GM11168 (cell line): Measurements from ENCODE around the gene MTG1.
"Not testable (repeated sequence)": the region's sequence is repeated elsewhere in the genome, so short reads cannot be mapped to it uniquely, and the experiment has no call there.

ENCODE experiments used
- in situ Hi-C: fragments of 300-500 bp; cut with MboI; formaldehyde crosslinking; loops from one replicate; pipeline ENCODE4 v1.12.0; 2022; ENCODE audit warnings: low sequenced_read_pairs; ENCODE audit not compliant: unreplicated experiment

MTG1 gene

DNA sequence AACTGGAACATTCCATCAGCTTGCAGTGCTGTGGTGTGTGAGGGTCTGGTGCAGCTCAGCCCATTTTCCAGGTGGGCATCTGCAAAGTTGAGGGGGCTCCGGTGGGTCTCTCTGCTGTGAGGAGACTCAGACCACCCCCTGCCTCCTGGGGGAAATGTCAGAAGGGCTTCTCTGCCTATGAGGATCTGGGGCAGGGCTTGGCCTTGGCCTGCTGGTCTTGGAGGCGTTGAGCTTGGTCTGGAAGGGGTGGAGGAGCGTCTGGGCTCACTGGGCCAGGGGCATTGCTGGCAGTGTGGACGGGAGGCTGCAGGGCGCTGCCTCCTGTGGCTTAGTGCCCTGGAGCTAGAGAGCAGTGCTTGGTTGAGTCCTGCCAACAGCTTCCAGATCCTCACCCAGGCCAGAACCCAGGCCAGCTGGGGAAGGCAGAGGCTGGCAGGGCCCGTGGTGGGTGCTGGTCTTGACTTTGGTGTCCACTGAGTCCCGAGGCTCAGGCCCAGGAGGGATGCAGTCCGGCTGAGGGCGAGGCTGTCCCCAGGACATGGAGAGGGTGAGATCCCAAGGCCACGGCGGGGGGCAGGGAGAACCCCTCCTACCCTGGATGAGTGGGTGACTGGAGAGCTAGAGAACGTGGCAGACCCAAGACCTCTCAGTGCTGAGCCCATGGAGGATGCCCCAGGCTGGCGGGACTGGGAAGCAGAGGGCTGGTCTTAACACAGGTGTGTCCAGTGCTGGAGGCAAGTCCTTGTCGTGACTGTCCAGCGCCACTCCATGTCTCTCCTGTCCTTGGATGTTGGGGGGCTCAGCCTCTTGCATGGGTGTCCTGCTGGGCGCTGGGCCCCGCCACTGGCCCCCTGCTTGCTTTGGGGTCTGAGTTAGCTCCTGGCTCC lies 27.6 kb downstream of the MTG1 start:
- in situ Hi-C loops: no loop called here

DNA sequence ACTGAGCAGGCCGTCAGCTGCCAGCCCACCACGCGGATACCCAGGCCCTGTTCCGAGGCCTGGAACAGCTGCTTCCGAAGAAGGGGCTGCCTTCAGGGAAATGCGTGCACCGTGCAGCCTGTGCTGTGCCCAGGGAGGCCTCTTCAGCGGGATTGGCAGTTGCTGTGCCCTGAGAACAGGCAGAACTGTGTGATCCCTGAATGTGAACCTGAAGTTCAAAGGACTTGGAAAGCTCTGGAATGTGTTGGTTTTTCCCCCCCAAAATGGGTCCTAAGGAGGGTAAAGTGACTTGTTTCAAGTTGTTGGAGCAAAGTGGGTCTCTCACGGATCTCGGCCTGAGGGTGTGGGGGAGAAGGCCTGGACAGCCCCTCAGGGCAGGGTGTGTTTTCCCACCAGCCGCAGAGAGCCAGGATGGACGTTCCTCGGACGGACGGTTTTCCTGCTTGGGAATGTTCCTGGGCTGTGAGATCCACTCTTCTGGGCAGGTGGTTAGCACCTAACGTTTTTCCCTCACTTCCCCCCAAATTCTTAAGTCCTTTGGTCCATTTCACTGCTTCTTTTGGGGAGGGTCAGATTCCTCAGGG lies 28.4 kb downstream of the MTG1 start:
- in situ Hi-C loops: no loop called here

DNA sequence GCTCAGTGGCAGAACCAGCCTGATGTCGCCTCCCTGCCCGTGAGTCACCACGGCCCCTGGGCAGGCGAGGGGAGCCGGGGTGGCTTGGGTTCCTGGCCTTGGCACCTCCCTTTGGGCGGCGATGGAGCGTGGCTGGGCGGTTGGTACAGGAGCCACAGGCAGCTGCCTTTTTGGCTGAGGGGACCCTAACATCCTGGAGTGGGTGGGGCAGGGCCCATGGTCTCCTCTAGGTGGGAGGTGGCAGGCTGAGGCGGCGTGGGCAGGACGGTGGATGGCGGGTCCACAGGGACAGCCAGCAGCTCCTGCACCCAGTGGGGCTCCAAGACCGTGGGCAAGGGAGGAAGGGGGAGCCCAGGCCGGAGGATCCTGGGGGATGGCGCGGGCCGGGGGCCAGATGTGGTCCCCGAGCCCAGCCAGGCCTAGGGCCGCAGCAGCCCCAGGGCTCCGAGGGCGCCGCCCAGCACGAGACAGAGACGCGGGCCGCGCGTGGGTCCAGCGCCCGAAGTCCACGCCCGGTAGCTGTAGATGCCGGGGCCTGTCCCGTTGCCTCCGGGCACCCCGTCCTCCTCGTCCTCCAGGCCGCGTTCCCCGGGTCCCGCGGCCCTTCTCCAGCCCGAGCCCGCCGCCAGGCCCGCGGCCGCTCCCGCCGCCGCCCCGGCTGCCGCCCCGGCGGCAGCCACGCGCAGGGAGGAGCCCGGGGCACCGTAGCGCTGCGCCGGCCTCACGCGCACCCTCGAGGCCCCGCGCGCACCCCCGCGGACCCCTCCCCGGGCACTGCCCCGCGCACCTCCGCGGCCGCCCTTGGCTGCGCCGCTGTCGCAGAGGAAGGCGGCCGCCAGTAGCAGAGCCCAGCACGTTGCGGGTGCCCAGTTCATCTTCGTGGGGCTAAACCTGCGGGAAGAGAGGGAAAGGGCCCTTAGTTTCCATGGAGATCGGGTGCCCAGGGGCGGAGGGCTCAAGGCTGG lies 29.1 kb downstream of the MTG1 start:
- in situ Hi-C loops: no loop called here

DNA sequence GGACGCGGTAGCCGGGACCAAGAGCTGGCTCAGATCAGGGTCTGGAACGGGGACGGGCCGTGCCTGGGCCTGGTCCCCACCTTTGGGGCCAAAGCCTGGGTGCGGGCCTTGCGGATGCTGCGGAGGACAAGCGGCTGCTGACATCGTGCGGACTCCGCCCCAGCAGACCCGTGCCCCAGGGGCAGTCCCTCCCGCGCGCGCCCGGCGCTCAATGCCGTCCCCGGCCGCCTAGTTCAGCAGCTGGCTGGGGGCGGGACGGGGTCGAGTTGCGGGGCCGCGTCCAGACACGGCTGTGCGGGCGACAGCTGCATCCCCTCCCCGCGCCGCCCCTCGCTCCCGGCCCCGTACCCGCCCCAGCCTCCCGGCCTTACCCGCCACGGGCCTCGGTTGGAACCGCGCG lies 30.1 kb downstream of the MTG1 start:
- in situ Hi-C loops: not testable (repeated sequence)

DNA sequence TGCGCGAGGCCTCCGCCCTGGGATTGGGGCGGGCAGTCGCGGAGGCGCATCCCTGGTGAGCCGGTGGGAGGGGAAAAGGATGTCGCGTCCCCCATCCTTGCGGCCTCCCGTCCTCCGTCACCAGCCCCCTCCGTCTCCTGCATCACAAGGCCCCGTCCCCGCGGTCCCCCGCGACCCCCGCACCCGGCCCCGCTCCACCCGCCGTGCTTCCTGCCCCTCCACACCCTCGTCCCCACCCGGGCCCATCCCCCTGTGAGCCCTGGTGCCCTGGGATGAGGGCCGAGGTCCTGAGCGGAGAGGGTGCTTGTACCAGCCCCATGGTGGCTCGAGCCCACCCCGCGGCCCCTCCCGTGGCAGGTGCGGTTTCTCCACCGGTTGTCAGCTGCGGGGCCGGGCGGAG lies 30.6 kb downstream of the MTG1 start, which contains the start of gene SPRN:
Gene SPRN, minus strand, starts transcription at position 25 of the 400 bp plus-strand sequence. CDS start 944 bp downstream, outside the sequence.
- in situ Hi-C loops: not testable (repeated sequence)

DNA sequence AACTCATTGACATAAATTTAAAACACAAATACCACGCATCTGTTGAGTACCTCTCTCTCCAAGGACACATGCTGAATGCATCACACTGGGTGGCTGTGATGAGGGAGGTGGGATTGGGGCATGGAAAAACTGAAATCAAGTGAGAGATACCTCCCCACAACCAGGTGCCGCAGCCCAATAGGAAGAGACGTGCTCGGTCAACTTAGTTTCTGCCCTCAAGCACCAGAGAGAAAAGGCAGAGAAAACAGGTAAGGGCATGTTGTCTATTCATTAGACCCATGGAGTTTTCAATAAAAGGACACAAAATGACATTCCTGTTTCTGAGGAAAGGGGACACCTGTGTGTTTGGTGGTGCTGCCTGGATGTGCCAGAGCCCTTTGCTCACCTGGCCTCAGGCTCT lies 35.6 kb downstream of the MTG1 start:
- in situ Hi-C loops: not testable (repeated sequence)

DNA sequence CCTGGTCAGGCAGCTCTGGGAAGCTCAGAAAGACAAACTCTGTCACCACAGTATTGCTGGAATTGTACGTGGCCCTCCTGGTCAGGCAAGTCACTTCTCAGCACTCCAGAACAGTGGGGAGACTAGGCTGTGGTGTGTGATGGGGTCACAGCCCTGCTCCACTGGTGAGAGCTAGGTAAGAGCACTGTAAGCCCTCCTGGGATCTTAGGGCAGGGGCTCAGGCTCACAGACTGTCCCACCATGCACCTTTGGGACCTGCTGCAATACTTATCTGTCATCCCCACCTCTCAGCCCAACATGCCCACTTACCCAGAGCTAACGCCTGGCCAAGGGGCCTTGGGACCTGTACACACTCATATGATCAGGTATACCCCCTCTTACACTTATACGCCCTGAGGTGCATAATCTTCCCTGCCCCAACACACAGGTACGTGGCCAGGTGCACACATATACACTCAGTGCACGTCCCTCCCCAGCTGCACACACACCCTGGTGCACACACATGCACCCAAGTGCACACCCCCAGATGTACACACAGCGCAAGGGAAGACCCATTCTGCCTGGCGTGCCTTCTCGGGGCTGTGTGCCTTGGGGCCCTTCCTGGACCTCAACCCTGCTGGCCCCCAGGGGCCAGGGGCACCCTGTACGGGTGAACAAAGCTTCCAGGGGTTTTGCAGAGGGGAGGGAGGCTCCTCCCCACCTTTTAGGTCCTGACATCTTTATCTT lies 38.1 kb downstream of the MTG1 start:
- in situ Hi-C loops: not testable (repeated sequence)

DNA sequence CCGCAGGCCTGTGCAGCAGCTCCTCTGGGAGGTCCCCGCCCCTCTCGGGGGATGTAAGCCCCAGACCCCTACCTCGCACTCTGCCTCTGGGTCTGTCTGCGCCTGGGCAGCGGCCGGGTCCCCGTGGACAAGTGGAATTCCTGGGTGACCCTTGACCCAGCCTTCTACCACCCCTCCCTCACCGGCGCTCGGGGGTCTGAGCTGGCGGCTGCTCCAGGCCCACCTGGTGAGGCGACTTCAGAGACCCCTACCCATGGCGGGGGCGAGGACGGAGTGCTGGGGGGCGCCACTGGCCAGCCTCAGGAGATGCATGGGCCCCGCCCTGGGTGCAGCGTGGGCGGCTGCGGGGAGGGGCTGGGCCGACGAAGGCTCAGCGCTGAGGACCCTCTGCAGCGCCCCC lies 38.8 kb downstream of the MTG1 start:
- in situ Hi-C loops: not testable (repeated sequence)

DNA sequence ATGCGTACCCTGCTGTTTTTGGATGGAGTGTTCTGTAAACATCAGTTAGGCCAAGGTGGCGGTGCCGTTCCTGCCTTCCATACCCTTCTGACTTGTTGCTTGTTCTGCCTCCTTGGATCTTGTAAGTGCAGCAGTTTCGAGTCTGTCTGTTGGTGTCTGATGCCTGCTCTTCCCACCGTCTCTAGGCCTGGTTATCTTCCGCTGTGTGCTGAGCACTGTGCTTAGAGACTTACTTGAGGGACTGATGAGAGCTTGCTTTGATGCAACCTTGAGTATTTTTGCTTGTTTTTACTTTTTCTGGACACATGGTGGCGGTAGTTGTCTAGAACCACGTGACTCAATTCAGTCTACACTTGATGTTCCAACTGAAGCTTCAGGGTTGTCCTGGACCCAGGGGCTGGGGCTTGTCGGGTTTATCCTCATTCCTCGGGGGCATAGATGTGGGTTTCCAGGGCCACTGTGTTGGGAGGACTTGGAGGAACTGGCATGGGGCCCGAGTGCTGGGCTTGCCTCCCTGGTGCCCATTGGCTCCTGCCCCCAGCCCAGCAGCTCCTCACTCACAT lies 44.8 kb downstream of the MTG1 start:
- in situ Hi-C loops: no loop called here

DNA sequence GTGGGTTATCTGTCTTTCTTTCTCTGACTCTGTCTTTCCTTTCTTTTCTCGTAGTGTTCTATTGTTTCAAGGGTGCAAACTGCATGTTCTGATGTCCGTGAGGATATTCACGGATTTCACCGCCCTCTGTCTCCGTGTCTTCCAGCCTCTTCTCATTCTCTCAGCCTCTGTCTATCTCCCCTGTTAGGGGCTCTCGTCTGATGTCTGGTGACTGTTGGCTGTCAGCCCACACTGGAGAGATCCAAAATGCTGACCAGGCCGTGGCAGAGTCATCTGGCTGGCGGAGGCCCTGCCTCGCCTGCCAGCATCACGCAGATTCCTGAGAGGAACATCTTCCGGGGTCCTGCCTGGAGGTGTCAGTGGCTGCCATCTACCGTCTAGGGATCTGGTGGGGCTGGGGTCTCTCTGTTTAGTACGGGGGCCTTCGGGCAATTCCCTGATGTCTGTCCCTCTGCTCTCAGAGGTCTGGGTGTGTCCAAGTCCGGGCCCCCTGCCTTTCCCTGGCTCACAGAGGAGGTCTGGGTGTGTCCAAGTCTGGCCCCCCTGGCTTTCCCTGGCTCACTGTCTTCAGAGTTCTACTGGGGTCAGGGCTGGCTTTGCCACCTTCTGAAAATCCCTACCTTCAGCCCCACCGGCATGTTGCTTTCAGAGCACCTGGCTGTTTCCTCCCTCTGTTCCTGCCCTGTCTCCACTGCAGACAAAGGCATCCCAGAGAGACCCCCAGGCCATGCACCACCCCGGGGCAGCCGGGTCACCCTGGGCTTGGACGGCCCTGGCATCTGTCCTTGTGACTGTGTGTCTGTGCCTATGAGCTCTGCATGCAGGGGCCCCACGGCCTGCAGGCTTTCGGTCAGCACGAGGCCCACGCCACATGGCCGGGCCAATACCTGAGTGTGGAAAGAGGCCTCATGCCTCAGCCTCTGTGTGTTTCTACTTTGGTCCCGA lies 45.8 kb downstream of the MTG1 start:
- in situ Hi-C loops: no loop called here

DNA sequence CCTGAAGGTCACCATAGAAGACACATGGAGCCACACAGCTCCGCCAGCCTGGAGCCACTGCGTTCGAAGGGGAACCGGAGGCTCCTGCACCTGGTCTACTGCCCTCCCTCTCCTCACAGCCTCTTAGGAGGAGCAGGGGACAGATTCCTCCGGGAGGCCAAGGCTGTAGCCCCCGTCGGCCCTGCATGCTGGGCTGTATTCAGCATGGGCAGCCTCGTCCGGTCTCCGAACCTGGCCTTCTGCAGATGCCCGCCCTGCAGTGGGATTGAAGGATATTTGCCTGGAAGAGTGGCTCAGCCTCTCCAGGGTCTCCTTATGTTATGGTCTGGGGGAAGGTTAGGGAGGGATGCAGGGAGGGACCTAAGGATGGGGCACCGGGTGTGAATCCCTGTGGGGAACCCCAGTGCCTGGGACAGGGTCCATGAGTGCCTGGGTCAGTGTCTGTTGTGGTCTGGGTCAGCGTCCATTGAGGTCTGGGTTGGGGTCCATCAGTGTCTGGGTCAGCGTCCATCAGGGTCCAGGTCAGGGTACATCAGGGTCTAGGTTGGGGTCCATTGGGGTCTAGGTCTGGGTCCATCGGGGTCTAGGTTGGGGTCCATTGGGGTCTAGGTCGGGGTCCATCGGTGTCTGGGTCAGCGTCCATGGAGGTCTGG lies 46.8 kb downstream of the MTG1 start:
- in situ Hi-C loops: no loop called here

DNA sequence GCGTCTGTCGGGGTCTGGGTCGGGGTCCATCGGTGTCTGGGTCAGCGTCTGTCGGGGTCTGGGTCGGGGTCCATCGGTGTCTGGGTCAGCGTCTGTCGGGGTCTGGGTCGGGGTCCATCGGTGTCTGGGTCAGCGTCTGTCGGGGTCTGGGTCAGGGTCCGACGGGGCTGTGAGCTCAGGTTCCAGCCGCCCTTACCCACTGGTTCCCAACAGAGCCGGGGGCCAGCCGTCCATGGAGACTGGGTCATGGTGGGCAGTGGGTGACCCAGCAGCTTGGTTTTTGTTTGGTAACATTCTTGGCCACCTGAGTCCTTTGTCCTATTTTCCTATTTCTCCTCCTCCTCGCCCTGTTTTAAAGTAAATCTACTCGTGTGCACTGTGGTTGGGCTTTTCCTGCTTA lies 47.4 kb downstream of the MTG1 start:
- in situ Hi-C loops: not testable (repeated sequence)

DNA sequence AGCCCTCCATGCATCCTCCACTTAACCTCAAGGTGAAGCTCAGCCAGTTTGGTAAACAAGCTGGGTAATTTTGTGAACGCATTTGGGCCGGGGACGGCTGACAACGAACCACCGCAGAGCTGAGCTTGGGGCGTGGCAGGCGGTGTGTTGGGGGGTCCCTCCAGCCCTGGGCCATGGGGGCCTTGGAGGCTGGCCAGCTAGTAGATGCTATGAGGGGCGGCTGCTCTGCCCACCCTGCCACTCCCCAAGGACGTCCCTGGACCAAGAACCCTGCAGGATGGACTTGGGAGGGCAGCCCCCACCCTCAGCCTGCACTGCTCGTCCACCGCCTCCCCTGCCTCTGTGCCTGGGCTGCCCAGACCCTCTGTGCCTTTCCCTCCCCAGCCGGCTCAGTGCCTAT lies 47.8 kb downstream of the MTG1 start:
- in situ Hi-C loops: no loop called here

DNA sequence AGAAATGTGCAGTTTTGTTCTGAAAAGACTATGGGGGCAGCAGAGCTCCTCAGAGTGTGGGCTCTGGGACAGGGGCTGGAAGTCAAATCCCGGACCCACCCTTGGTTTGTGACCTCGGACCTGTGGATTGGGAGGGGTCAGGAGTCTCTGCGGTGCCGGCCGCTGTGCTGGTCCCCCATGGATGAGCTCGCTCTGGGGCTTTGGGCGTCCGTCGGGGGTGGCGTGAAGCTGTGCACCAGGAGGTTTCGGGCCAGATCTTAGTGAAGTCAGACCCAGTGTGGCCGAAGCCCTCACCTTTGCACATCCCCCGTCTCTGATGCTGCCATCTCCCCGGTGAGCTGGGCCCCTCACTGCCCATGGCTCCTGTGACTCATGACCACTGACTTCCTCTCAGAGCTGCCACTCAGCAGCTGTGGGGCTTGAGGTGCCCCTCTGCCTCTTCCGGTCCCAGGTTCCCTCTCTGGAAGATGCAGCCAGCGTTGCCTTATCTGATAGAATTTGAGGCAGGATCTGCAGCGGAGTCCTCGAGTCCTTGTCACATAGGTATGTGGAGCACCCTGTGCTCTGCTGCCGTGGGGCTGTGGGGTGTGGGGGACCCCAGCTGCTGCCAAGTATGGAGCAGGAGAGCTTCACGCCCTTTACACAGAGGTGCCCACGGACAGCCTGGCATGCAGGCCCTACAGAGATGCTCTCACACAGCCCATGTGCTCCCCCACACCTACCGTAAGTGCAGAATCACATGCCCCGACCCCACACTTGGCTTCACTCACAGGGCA lies 48.4 kb downstream of the MTG1 start:
- in situ Hi-C loops: no loop called here

DNA sequence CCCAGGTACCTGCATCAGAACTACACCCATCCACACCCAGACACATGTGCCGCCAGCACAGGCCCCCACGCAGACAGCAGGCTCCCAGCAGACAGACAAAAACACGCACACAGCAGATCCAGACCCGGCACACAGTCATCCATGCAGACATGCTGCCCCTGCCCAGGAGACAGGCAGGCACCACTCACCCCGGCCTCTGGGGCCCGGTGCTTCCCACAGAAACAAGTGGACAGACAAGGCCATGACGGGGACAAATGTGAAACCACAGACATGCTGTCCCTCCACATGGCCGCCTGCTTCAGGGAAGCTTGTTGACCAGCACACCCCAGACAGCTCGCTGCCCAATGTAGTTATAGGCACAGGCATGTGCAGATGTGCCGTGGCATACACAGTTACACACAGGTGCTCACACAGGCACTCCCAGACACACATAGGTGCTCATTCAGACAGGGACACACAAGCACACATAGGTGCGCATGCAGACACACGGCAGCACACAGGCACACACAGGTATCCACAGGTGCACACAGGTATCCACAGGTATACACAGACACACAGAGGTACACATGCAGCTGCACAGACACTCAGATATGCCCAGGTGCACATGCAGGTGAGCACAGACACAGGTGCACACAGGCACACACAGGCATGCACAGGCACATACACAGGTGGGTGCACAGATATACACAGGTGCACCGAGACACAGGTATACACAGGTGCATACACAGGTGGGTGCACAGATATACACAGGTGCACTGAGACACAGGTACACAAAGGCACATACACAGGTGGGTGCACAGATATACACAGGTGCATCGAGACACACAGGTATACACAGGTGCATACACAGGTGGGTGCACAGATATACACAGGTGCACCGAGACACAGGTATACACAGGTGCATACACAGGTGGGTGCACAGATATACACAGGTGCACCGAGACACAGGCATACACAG lies 49.3 kb downstream of the MTG1 start:
- in situ Hi-C loops: no loop called here
